ENCODE results near the gene FBXO47. TPM values are rescaled to one million over a fixed set of nuclear protein-coding genes. Genes with fewer than 3 reads are reported as not detected.

Gene FBXO47
- total and polyA plus RNA-seq, 2 donors from 2014 or later = not detected

DNA sequence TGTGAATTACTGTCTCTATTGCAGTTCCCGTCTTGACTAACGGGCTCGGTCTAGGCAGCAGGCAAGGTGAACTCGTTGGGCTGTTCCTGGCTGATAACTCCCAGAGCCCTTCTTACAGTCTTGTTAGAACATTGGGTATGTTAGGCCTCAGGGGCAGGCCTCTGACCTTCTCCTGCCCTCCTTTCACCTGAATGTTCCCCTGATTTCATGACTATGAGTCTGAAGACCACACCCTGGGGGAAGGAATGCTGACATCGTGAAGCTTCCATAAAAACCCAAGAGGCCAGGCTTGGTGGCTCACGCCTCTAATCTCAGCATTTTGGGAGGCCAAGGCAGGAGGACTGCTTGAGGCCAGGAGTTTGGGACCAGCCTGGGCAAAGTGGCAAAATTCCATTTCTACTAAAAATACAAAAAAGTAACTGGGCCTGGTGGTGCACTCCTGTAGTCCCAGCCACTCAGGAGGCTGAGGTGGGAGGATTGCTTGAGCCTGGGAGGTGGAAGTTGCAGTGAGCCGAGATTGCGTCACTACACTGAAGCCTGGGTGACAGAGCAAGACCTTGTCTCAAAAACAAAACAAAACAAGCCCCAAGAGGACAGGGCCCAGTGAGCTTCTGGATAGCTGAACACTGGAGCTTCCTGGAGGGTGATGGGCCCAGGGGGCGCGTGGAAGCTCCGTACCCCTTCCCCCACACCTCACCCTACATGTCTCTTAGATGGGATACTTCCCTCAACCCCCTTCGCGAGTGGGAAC lies 47.8 kb upstream of the FBXO47 start:
- FAIRE-seq (no peak), DNase-seq (no peak)
- H3K27me3 ChIP-seq (ENCODE audit: control insufficient read depth, insufficient read depth, low read length) = no peaks in the 10 kb centered on the region
- no peaks in the 10 kb centered on the region for H3K4me1 ChIP-seq (ENCODE audit: control insufficient read depth in 2 of 3, insufficient read depth in 2 of 3, low read depth in 1 of 3, low read length in 3 of 3)
- TF ChIP-seq, protein P1, sequence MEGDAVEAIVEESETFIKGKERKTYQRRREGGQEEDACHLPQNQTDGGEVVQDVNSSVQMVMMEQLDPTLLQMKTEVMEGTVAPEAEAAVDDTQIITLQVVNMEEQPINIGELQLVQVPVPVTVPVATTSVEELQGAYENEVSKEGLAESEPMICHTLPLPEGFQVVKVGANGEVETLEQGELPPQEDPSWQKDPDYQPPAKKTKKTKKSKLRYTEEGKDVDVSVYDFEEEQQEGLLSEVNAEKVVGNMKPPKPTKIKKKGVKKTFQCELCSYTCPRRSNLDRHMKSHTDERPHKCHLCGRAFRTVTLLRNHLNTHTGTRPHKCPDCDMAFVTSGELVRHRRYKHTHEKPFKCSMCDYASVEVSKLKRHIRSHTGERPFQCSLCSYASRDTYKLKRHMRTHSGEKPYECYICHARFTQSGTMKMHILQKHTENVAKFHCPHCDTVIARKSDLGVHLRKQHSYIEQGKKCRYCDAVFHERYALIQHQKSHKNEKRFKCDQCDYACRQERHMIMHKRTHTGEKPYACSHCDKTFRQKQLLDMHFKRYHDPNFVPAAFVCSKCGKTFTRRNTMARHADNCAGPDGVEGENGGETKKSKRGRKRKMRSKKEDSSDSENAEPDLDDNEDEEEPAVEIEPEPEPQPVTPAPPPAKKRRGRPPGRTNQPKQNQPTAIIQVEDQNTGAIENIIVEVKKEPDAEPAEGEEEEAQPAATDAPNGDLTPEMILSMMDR (IDR thresholded peaks at IDR 0.05; ENCODE audit: borderline replicate concordance, extremely low read depth, insufficient read depth) = no peak
- H3K9ac ChIP-seq (ENCODE audit: low read length in 3 of 3) = no peak overlapping the region
- no peak overlapping the region for H3K4me3 ChIP-seq (ENCODE audit: low read length in 3 of 3)
- no peaks in the 10 kb centered on the region for H3K36me3 ChIP-seq (ENCODE audit: control insufficient read depth in 2 of 3, insufficient read depth in 3 of 3, low read length in 3 of 3)
- no peak overlapping the region for H3K27ac ChIP-seq (ENCODE audit: low read depth in 2 of 2, low read length in 2 of 2)
- H3K9me3 ChIP-seq (ENCODE audit: control insufficient read depth in 2 of 3, insufficient read depth in 1 of 3, low read length in 3 of 3) = no peaks in the 10 kb centered on the region
- intact Hi-C loops (cut with DNase I) = no loop called here

DNA sequence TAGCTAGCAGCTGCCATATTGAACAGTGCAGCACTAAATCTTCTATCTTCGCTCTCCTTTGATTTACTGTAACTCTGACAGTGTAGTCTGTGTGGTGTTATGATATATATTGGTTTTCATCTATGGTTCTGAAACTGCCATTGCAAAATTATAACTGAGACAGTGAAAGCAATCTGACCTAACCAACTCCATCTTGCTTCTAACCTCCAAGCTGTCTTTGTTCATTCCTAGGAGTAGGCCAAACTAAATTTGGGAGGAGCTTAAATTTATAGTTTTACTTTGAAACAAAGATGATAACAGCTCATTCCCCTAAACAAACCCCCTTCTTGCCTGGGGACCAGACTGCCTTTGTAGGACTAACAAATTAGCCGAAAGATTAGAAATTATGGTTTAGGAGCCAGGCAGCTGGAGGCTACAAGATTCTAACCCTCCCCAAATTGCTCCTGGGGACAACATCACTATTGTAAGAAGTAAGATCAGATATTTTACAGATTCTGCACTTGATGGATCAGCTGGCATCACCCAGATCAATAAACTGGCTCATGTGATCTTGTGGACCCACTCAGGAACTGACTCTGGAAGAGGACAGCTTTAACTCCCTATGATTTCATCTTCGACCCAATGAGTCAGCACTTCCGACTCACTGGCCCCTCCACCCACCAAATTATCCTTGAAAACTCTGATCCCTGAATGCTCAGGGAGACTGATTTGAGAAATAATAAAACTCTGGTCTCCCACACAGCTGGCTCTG lies 47.0 kb upstream of the FBXO47 start:
- no peak for FAIRE-seq

DNA sequence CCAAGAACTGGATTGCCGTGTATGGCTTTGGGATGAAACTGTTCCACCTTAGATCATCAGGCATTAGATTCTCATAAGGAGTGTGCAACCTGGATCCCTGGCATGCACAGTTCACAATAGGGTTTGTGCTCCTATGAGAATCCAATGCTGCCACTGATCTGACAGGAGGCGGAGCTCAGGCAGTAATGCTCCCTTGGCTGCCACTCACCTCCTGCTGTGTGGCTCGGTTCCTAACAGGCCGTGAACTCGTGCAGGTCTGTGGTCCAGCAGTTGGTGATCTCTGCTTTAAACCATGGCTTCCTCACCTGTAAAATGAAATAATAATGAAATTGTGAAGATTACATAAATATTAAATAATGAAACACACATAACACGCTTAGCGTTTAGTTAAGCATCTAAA lies 45.5 kb upstream of the FBXO47 start:
- no peaks in the 10 kb centered on the region for H3K9me3 ChIP-seq (ENCODE audit: control insufficient read depth in 2 of 3, insufficient read depth in 1 of 3, low read length in 3 of 3)
- DNase-seq (no peak), FAIRE-seq (no peak)
- H3K27me3 ChIP-seq (ENCODE audit: control insufficient read depth, insufficient read depth, low read length) = no peaks in the 10 kb centered on the region
- H3K4me3 ChIP-seq (ENCODE audit: low read length in 3 of 3) = no peak overlapping the region
- H3K9ac ChIP-seq (ENCODE audit: low read length in 3 of 3) = no peak overlapping the region
- intact Hi-C loops (cut with DNase I) = no loop called here
- no peaks in the 10 kb centered on the region for H3K4me1 ChIP-seq (ENCODE audit: control insufficient read depth in 2 of 3, insufficient read depth in 2 of 3, low read depth in 1 of 3, low read length in 3 of 3)
- H3K36me3 ChIP-seq (ENCODE audit: control insufficient read depth in 2 of 3, insufficient read depth in 3 of 3, low read length in 3 of 3) = no peaks in the 10 kb centered on the region
- H3K27ac ChIP-seq (ENCODE audit: low read depth in 2 of 2, low read length in 2 of 2) = no peak overlapping the region
- TF ChIP-seq, protein P1 (IDR thresholded peaks at IDR 0.05; ENCODE audit: borderline replicate concordance, extremely low read depth, insufficient read depth) = no peak

More for the DNA sequence above, 47.0 kb upstream of the FBXO47 start:
- Histone ChIP-seq H3K27ac (ENCODE audit: low read depth in 2 of 2, low read length in 2 of 2) (no peak overlapping the region), H3K27me3 (ENCODE audit: control insufficient read depth, insufficient read depth, low read length) (no peaks in the 10 kb centered on the region), H3K9me3 (ENCODE audit: control insufficient read depth in 2 of 3, insufficient read depth in 1 of 3, low read length in 3 of 3) (no peaks in the 10 kb centered on the region), H3K9ac (ENCODE audit: low read length in 3 of 3) (no peak overlapping the region), H3K4me1 (ENCODE audit: control insufficient read depth in 2 of 3, insufficient read depth in 2 of 3, low read depth in 1 of 3, low read length in 3 of 3) (no peaks in the 10 kb centered on the region), H3K4me3 (ENCODE audit: low read length in 3 of 3) (no peak overlapping the region), H3K36me3 (ENCODE audit: control insufficient read depth in 2 of 3, insufficient read depth in 3 of 3, low read length in 3 of 3) (no peaks in the 10 kb centered on the region)
- TF ChIP-seq, protein P1 (IDR thresholded peaks at IDR 0.05; ENCODE audit: borderline replicate concordance, extremely low read depth, insufficient read depth) = no peak
- no peak for DNase-seq
- intact Hi-C loops (cut with DNase I) = no loop called here
